HepG2 (cell line): ENCODE measurements around the gene ZFPL1. TPM values are rescaled to one million over a fixed set of nuclear protein-coding genes. Genes with fewer than 3 reads are reported as not detected.

Source experiments
- DNMT3B ChIP-seq: conservative IDR thresholded peaks from 2 replicates; pipeline ENCODE4 v1.6.1; 2016; ENCODE audit warnings: missing biosample characterization, control low read depth
- FOSL1 ChIP-seq: sonication (generic); formaldehyde crosslinking; IDR thresholded peaks from 2 replicates; pipeline ENCODE4 v1.9.0; 2021; ENCODE audit warnings: missing genetic modification reagents, borderline replicate concordance
- GATAD2A ChIP-seq: IDR thresholded peaks from 2 replicates; pipeline ENCODE4 v1.6.1; 2016
- NBN ChIP-seq: fragments of 450-650 bp; conservative IDR thresholded peaks from 2 replicates; pipeline ENCODE4 v1.6.1; 2017
- RFX1 ChIP-seq: fragments of 450-650 bp; IDR thresholded peaks from 2 replicates; pipeline ENCODE4 v1.6.1; 2017
- SP2 ChIP-seq: sonication (generic); formaldehyde crosslinking; IDR thresholded peaks from 2 replicates; pipeline ENCODE4 v1.5.1; 2020; ENCODE audit warnings: mild to moderate bottlenecking, missing genetic modification reagents
- STAT5B ChIP-seq: sonication (generic); formaldehyde crosslinking; IDR thresholded peaks from 2 replicates; pipeline ENCODE4 v1.4.0; 2020; ENCODE audit warnings: missing genetic modification reagents
- U2AF1 ChIP-seq: fragments of 200-400 bp; formaldehyde crosslinking; optimal IDR thresholded peaks from 2 replicates; pipeline ENCODE3; 2017; ENCODE audit warnings: mild to moderate bottlenecking, low read depth, low read length
- ZKSCAN8 ChIP-seq: IDR thresholded peaks from 2 replicates; pipeline ENCODE4 v1.6.1; 2016; ENCODE audit warnings: borderline replicate concordance, missing genetic modification reagents, missing compliant biosample characterization
- ZNF20 ChIP-seq: sonication (generic); formaldehyde crosslinking; IDR thresholded peaks from 2 replicates; pipeline ENCODE4 v1.4.0; 2020; ENCODE audit warnings: mild to moderate bottlenecking, moderate library complexity, missing genetic modification reagents
- ZNF3 ChIP-seq: IDR thresholded peaks from 2 replicates; pipeline ENCODE4 v1.7.0; 2017; ENCODE audit warnings: inconsistent platforms
- ZNF343 ChIP-seq: sonication (generic); formaldehyde crosslinking; IDR thresholded peaks from 2 replicates; pipeline ENCODE4 v1.4.0; 2020; ENCODE audit warnings: mild to moderate bottlenecking, missing genetic modification reagents
- ZNF451 ChIP-seq: sonication (generic); formaldehyde crosslinking; IDR thresholded peaks from 2 replicates; pipeline ENCODE4 v1.5.0; 2020; ENCODE audit warnings: mild to moderate bottlenecking, missing genetic modification reagents
- ZNF543 ChIP-seq: sonication (generic); formaldehyde crosslinking; IDR thresholded peaks from 2 replicates; pipeline ENCODE4 v1.4.0; 2020; ENCODE audit warnings: mild to moderate bottlenecking, missing genetic modification reagents
- ZNF547 ChIP-seq: sonication (generic); formaldehyde crosslinking; IDR thresholded peaks from 2 replicates; pipeline ENCODE4 v1.5.1; 2020; ENCODE audit warnings: mild to moderate bottlenecking, missing genetic modification reagents
- ZNF607 ChIP-seq: sonication (generic); formaldehyde crosslinking; IDR thresholded peaks from 2 replicates; pipeline ENCODE4 v1.5.1; 2020; ENCODE audit warnings: missing genetic modification reagents, mild to moderate bottlenecking, borderline replicate concordance
- ZNF746 ChIP-seq: sonication (generic); formaldehyde crosslinking; IDR thresholded peaks from 2 replicates; pipeline ENCODE4 v1.8.0; 2022; ENCODE audit warnings: mild to moderate bottlenecking, missing genetic modification reagents
- polyA plus RNA-seq, 8 experiments: library from polyadenylated mRNA; depleted of rRNA in 3 of 8; stranded (reverse) in 7 of 8; unstranded in 1 of 8; fragments of >200 nt; fragmentation: Illumina TruSeq in 4 of 8; extraction: Trizol in 4 of 8; gene quantifications; 2 replicates each; pipeline versions ENCODE4 v1.2.1 to v1.2.3, GENCODE V29; 2011 to 2016; ENCODE audit warnings: low read depth in 4 of 8, missing spikeins in 1 of 8, mixed read lengths in 1 of 8; ENCODE audit not compliant: insufficient read depth in 1 of 8
- total RNA-seq, 5 experiments: library from RNA; depleted of rRNA; stranded (reverse); fragments of >200 nt; fragmentation: Illumina TruSeq; extraction: Trizol; gene quantifications; 2 replicates each; pipeline ENCODE4 v1.2.3, GENCODE V29; 2016; ENCODE audit warnings: low read depth in 1 of 5
- TF ChIP-seq, protein P1 (sequence below): sonication (generic); formaldehyde crosslinking; IDR thresholded peaks from 2 replicates; pipeline ENCODE4 v1.4.0; 2020; ENCODE audit warnings: mild to moderate bottlenecking, missing genetic modification reagents, borderline replicate concordance
- TF ChIP-seq, protein P2 (sequence below): sonication (generic); formaldehyde crosslinking; conservative IDR thresholded peaks from 2 replicates; pipeline ENCODE4 v1.8.1; 2023; ENCODE audit warnings: missing genetic modification reagents
- TF ChIP-seq, protein P3 (sequence below): IDR thresholded peaks from 2 replicates; pipeline ENCODE4 v1.6.1; 2016
- TF ChIP-seq, protein P4 (sequence below): IDR thresholded peaks from 2 replicates; pipeline ENCODE4 v1.6.1; 2016; ENCODE audit warnings: low read depth, control low read depth
- TF ChIP-seq, protein P5 (sequence below): sonication (generic); formaldehyde crosslinking; IDR thresholded peaks from 2 replicates; pipeline ENCODE4 v1.4.0; 2020; ENCODE audit warnings: mild to moderate bottlenecking, missing genetic modification reagents
- TF ChIP-seq, protein P6 (sequence below): sonication (generic); formaldehyde crosslinking; IDR thresholded peaks from 2 replicates; pipeline ENCODE4 v1.4.0; 2020; ENCODE audit warnings: missing genetic modification reagents

ZFPL1 gene
- total and polyA plus RNA-seq, 2 of the 13 experiments (the other 11 are each of a cell fraction or from before 2014, with no cell fraction given) = 32.2 to 56.0 TPM

DNA sequence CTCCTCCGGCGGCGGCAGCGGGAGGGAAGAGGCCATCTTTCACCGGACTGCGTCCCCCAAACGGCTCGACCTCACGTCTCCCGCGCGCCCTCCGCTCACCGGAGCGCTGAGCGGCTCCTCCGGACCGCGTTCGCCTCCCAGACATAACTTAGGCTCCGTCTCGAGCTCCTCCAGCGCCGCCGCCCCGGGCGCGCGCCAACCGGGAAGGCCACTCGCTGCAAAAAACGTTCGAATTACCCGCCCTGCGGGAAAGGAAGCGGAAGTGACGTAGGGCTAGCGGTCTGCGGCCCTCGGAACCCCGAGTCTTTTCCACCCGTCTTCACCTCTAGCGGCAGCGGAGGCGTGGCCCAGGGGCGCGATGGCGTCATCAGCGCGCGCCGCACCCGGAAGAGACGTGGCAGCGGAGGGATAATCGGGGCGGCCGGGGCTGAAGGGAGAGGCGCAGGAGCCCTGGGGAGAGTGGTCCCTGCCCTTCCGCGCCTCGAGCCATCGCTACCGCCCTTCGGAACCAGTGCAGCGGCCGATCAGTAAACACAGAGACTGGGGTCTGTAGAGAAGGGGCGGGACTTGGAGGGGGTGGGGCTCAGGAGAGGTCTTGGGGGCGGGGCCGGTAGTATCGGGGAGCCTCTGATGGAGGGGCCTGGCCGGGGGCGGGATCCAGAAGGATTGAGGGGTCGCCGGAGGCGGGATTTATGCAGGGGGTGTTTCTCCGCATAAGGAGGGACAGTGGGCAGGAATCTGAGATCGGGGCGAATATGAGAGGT, at the start of gene ZFPL1, which contains the start of gene CDCA5 (continued):
- no peak for TF ChIP-seq NBN
- TF ChIP-seq, protein P1, sequence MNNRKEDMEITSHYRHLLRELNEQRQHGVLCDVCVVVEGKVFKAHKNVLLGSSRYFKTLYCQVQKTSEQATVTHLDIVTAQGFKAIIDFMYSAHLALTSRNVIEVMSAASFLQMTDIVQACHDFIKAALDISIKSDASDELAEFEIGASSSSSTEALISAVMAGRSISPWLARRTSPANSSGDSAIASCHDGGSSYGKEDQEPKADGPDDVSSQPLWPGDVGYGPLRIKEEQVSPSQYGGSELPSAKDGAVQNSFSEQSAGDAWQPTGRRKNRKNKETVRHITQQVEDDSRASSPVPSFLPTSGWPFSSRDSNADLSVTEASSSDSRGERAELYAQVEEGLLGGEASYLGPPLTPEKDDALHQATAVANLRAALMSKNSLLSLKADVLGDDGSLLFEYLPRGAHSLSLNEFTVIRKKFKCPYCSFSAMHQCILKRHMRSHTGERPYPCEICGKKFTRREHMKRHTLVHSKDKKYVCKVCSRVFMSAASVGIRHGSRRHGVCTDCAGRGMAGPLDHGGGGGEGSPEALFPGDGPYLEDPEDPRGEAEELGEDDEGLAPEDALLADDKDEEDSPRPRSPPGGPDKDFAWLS (CRISPR knock-in tag) = no peak
- TF ChIP-seq ZNF3 (CRISPR knock-in tag) = no peak
- peak; percentile 28; the same call in 1 of the 2 replicates for TF ChIP-seq STAT5B (CRISPR knock-in tag)
- TF ChIP-seq, protein P2, sequence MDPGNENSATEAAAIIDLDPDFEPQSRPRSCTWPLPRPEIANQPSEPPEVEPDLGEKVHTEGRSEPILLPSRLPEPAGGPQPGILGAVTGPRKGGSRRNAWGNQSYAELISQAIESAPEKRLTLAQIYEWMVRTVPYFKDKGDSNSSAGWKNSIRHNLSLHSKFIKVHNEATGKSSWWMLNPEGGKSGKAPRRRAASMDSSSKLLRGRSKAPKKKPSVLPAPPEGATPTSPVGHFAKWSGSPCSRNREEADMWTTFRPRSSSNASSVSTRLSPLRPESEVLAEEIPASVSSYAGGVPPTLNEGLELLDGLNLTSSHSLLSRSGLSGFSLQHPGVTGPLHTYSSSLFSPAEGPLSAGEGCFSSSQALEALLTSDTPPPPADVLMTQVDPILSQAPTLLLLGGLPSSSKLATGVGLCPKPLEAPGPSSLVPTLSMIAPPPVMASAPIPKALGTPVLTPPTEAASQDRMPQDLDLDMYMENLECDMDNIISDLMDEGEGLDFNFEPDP = no peak
- TF ChIP-seq, protein P3, sequence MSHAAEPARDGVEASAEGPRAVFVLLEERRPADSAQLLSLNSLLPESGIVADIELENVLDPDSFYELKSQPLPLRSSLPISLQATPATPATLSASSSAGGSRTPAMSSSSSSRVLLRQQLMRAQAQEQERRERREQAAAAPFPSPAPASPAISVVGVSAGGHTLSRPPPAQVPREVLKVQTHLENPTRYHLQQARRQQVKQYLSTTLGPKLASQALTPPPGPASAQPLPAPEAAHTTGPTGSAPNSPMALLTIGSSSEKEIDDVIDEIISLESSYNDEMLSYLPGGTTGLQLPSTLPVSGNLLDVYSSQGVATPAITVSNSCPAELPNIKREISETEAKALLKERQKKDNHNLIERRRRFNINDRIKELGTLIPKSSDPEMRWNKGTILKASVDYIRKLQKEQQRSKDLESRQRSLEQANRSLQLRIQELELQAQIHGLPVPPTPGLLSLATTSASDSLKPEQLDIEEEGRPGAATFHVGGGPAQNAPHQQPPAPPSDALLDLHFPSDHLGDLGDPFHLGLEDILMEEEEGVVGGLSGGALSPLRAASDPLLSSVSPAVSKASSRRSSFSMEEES = peak; percentile 25; the same call in 1 of the 2 replicates
- no peak for TF ChIP-seq DNMT3B (CRISPR knock-in tag)
- peak; percentile 78; the same call in 1 of the 2 replicates for TF ChIP-seq ZNF451
- no peak for TF ChIP-seq RFX1
- TF ChIP-seq ZNF543 (CRISPR knock-in tag) = peak; percentile 91
- peak; percentile 42; the same call in 1 of the 2 replicates for TF ChIP-seq ZNF343 (CRISPR knock-in tag)
- TF ChIP-seq, protein P4, sequence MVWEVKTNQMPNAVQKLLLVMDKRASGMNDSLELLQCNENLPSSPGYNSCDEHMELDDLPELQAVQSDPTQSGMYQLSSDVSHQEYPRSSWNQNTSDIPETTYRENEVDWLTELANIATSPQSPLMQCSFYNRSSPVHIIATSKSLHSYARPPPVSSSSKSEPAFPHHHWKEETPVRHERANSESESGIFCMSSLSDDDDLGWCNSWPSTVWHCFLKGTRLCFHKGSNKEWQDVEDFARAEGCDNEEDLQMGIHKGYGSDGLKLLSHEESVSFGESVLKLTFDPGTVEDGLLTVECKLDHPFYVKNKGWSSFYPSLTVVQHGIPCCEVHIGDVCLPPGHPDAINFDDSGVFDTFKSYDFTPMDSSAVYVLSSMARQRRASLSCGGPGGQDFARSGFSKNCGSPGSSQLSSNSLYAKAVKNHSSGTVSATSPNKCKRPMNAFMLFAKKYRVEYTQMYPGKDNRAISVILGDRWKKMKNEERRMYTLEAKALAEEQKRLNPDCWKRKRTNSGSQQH (CRISPR knock-in tag) = peak; percentile 99
- TF ChIP-seq ZKSCAN8 (CRISPR knock-in tag) = peak; percentile 67; the same call in 1 of the 2 replicates
- TF ChIP-seq, protein P5, sequence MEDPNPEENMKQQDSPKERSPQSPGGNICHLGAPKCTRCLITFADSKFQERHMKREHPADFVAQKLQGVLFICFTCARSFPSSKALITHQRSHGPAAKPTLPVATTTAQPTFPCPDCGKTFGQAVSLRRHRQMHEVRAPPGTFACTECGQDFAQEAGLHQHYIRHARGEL (CRISPR knock-in tag) = no peak
- TF ChIP-seq ZNF547 = peak; percentile 22; the same call in 1 of the 2 replicates
- peak; percentile 66 for TF ChIP-seq GATAD2A (CRISPR knock-in tag)
- peak; percentile 37; the same call in 1 of the 2 replicates for TF ChIP-seq ZNF746 (CRISPR knock-in tag)
- TF ChIP-seq U2AF1 = no peak
- no peak for TF ChIP-seq ZNF20 (CRISPR knock-in tag)
- TF ChIP-seq SP2 = peak; percentile 77
- TF ChIP-seq, protein P6, sequence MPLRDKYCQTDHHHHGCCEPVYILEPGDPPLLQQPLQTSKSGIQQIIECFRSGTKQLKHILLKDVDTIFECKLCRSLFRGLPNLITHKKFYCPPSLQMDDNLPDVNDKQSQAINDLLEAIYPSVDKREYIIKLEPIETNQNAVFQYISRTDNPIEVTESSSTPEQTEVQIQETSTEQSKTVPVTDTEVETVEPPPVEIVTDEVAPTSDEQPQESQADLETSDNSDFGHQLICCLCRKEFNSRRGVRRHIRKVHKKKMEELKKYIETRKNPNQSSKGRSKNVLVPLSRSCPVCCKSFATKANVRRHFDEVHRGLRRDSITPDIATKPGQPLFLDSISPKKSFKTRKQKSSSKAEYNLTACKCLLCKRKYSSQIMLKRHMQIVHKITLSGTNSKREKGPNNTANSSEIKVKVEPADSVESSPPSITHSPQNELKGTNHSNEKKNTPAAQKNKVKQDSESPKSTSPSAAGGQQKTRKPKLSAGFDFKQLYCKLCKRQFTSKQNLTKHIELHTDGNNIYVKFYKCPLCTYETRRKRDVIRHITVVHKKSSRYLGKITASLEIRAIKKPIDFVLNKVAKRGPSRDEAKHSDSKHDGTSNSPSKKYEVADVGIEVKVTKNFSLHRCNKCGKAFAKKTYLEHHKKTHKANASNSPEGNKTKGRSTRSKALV = no peak
- no peak for TF ChIP-seq FOSL1 (CRISPR knock-in tag)
- peak; percentile 56; the same call in 1 of the 2 replicates for TF ChIP-seq ZNF607 (CRISPR knock-in tag)
